ENCODE results near the gene KCNK15.
"Not testable (repeated sequence)": the region's sequence is repeated elsewhere in the genome, so short reads cannot be mapped to it uniquely, and the experiment has no call there.

The KCNK15 gene

DNA sequence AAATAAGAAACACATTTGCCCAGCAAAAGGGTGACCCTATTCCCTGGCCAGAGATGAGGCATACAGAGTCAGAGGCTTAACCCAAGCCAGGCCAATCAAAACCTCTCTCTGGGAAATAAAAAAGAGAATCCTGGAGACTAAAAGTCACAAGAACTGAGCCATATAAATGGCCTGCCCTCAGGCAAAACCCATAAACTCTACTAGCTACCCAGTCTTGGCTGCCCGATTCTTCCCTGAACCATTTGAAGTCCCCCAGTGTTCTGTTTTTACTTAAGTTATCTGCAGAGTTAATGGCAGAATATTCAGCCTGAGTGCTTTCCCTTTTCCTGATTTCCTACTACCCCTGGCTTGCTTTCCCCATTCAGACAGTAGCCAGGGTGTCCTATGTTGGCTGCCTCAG lies 13.9 kb downstream of the KCNK15 start:
- DNase-seq: no peak

DNA sequence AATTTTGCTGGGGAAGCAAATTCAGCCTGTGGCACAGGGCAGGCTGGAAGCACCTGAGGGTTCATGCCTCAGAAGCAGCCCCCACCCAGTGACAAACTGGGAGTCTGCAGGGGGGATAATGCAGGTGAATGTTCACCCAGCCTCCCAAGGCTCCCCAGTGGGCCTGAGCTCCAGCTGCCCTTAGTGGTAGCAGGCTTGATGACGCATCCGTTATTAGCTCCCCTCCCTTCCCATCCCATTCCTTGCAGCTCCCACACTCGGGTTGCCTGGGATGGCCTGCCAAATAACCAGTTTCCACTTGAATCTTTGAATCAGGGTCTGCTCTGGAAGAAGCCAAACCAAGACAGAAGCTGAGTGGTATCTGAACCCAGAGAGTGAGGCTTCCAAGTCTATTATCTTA lies 15.8 kb downstream of the KCNK15 start:
- DNase-seq: no peak

DNA sequence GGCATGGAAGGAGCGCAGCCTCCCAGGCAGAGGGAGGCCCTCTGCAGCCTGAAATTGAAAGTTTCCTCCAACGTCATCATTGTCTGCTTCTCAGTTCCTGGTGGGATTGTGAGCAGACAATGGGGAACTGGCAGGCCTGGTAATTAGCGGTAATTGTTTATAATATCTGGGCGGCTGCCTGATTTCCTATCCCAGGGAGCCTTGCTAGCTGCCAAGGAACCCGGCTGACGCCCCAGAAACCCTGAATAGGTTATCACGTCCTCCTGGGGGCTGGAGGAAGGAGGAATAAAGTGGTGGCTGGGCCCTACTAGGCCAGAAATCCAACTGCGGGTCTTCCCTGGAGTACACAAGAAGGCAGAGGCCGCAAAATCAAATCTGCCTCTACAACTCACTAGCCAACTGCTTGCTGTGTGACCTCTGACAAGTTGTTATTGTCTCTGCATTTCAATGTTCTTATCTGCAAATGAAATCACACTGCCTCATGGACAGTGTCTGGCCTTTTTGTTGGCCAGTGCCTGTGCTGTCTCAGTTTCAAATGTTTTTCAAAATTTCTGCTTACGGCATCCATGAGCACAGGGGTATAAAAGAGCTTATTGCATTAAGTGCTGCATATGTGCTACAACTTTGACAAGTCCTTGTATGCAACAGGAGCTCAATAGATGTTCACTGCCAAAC lies 16.9 kb downstream of the KCNK15 start:
- DNase-seq: no peak

DNA sequence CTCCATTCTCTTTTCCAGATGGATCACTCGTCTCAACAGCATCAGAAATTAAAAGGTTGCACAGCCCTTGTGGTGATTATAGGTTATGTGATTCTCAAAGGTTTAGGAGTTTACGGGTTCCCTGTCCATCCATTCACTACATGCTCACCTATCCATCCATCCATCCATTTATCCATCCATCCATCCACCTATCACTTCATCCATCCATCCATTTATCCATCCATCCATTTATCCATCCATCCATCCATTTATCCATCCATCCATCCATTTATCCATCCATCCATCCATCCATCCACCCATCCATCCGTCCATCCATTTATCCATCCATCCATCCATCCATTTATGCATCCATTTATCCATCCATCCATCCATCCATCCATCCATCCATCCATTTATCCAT lies 18.1 kb downstream of the KCNK15 start:
- not testable (repeated sequence) for DNase-seq

DNA sequence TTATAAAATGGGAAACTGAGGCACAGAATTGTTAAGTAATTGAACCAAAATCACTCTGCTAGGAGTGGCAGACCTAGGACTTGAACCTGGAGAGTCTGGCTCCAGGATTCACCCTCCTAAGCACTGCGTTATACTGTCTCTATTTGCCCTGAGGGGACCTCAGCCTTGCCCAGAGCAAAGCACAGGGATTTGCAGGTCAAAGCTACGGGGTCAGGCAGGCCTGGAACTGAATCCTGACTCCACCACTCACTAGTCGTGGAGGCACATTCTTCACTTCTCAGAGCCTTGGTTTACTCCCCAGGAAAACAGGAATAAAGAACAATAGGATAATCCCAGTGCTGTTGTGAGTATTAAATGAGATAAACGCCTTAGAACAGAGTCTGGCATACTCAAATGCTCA lies 19.4 kb downstream of the KCNK15 start:
- no peak for DNase-seq

DNA sequence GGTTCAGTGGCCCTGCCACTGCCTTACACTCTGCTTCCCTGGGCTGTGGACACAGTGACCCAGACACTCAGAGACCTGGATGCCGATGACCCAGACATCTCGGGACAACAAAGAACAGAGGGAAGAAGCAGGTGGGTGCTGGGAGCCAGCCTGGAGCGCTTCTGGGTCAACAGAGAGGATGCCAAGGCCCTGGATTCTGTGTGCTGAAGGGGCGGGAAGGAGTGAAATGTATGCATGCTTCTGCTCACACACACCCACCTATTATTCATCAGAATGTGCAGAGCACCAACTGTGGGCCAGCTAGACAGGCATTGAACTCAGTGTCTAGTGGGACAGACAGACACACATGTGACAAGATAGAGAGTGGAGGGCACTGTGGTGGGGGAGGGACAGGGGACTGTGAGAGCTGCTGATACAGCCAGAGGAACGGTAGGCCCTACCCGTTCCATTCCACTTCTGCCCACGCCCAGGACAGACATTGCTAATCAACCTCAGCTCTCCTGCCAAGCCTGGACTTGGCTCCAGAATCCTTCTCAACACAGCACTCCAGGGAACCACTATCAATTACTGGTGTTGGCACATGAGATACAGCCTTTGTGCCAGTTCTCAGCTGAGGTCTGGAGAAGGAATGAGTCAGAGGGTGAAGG lies 20.2 kb downstream of the KCNK15 start:
- DNase-seq: no peak

DNA sequence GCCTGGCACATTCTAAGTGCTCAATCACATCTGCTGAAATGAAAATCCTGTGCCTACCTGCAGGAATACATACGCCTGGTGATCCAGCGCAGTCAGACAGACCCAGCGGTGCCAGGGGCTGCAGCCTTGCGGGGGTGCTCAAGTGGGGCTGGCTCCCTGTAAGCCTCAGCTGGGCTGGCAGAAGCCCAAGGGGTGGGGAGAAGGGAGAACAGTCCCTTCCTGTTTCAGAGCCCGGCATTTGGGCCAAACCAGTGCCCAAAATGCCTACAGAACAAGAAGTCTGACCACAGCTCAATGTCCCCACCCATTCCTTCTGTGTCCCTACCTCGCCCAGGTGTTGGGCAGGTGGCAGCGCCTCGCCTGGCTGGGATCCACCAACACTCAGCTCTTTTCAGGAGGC lies 22.6 kb downstream of the KCNK15 start:
- DNase-seq: no peak

DNA sequence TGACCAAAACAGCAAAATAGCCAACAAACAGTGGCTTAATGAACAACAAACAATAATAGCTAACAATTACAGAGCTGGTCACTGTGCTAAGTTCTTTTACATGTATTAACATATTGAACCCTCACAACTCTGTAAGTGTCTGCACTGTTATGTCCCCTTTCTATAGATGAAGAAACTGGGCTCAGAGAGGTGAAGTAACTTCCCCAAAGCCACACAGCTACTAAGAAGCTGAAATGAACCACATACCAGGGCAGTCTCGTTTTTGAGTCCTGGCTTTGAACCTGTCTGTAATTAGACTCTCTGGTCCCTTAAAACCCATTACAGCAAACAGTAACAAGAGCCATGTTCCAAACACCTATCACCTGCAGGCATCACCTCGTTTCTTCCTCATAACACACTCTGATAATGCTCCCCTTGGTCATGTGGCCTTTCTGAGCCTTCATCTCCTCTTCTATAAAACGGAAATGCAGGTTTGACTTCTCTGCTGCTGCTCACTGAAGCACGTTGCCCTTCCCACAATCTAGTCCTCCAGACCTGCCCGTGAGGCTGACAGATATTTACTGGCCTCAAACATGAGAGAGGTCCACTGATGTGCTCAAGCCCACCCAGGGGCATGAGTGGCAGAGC lies 23.3 kb downstream of the KCNK15 start:
- no peak for DNase-seq

DNA sequence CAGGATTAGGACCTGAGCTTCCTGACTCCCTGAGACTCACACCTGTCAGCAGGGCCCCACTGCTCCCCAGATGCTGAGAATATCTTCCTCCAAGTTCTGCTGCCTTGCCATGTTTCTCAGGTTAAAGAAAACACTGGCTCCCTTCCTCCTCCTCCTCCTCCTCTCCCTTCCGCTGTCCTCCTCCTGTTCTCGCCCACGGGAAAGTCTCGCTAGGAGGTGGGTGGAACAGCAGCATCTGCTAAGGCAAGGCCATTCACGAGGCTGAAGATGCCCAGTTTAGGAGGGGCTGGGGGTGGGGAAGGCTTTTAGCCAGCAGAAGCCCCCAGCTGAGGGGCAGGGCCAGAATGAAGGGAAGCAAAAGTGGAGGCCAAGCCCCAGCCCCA lies 23.8 kb downstream of the KCNK15 start:
- DNase-seq: no peak

DNA sequence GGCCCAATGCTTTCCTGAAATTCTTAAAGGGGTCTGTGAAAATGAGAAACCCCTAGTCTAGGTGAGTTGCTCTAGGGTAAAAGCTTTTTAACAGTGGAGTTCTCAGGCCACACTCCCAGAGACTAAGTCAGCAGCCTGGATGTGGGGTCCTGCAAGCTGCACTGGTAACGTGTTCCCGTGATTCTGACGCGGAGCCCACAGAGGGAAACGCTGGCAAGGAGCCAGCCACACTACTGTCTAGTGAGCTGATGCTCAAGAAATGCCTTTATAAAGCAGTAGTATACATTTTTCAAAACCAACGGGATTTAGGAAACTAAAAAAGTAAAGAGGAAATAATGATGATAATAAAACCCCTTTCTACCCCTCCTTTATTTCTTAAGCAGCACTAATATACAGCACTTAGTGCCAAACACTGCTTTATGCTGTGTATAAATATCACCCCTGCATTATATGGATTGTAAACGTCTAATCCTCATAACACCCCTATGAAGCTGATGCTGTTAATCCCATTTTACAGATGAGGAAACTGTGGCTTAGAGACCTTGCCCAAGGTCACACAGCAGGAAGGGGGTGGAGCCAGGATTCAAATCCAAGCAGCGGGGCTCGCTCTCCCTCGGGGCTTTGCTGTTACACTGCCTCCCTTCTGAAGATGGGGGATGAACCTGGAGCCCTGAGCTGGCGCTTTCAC lies 25.0 kb downstream of the KCNK15 start:
- DNase-seq: no peak

DNA sequence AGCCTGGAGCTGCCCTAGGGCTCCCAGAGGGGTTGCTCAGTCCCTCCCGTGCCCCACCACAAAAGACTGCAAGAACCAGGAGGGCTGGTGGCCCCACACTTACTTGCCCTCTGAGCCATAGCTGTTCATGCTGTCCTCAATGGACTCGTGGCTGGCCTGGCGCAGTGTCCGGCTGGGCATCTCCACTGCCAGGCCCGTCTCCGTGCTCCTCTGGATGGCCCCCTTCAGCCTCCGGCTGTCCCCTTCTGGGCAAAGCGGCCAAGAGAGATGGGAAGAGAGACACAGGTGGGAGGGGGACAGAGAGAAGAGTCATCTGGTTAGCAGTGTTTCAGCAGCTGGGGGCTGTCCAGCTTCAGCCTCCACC lies 25.5 kb downstream of the KCNK15 start:
- no peak for DNase-seq

DNA sequence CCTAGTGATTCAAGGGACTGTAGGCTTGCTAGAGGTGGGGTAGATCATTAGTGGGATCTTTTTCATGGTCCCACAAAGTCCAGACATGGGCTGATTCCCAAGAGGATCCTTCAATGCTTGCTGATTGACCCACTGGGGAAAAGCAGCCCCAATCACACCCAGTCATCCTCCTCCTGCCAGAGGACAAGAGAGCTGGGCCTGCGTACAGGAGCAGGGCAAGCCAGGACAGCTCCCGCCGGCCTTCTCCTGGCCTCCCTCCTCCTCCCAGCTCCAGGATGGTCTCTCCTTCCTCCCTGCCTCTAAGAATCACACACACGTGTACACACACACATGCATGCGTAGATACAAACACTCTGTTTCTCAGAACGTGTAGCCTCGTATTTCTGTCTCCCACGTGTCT lies 27.0 kb downstream of the KCNK15 start:
- no peak for DNase-seq

DNA sequence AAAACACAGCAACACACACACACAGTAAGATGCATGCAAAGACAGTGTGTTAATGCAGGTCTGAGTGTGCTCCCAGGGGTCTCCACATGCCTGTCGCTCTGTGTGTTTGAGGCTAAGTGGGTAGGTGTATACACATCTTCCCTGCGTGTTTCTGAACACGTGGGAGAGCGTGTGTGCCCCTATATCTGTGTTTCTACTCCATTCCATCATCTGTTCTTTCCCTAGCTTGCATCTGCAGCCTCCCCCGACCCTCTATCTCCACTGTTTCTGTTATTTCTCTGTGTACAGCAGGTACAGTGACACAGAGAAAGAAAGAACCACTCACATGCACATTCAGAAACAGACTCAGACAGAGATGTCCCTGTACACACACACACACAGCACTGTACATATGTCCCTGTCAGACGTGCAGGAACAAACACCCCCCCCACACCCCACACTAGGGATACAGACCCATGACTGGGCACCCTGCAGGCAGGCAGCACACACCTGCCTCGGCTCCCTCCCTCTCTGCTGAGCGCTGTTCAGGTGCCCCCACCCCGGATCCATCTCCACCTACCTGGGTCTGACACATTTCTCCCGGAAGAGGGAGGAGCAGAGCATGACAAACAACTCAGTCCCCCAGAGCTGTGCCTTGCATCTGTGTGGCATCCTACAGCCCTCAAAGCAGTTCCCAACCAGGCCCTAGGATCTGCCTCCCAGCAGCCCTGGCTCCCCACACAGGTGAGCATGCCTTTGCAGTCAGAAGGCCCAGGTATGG lies 27.6 kb downstream of the KCNK15 start:
- DNase-seq: no peak

DNA sequence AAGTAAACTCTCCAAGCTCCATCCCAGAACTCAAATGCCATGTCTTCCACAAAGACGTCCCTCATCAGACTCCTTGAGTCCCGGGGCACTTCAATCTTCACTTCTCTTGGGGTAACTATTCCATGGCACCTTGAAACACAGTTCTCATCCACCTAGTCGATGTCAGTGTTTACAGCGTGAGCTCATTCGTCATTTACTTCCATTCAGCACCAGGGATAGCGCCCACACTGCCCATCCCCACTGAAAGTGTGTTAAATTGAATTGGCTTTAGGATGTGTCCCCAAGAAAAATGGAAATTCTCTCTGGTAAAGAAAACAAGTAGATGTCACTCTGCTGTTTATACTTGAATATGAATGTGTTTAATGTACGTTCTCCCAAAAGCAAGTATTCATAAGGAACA lies 31.3 kb downstream of the KCNK15 start:
- DNase-seq: no peak

DNA sequence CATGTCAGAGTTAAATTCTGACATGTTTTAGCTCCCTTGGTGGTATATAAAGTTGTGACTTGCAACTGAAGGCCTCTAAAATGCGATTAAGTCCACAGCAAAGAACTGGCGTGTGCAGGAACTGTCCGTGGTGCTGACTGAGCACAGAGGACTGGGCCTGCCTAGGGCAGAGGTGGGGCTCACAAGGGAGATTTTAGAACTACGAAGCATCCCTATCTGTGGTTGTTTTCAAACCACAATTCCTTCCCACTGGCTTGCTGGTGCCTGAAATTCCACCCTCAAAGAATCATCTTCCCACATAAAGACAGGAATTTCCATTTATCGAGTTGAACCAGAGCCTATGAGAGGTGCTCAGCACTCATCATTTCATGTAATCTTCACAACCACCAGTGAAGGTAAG lies 34.6 kb downstream of the KCNK15 start:
- DNase-seq: no peak

DNA sequence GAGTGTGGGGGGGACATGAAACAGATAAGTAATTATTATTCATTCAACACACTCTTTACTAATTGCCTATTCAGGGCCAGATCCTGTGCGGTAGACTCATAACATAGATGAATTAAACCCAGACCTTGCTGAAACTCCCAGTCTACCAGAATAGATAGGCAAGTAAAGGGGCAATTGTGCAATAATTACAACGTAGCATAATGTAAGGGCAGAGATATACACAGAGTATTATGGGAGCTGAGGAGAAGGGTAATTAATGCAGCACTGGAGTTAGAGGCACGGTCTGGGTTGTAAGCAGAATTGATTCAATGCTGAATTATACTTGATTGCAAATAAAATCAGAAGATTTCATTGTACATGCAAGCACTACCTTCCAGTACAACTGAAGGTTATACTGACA lies 35.5 kb downstream of the KCNK15 start:
- no peak for DNase-seq

DNA sequence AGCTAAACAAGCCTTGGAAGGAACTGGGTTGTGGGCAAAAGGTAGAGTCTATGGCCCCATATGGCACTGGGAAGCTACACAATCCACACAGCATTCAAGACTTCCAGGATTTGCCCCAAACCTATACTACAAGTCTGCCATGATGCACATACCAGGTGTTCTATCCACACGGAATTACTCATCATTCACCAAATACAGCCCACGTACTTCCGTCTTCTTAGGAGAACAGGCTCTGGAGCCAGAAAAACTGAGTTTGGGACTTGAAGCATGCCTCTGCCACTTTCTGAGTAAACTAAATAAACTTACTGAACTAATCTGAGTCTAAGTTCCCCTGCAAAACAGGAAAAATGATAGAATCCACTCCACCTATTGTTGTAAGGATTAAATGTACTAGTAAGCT lies 36.1 kb downstream of the KCNK15 start:
- DNase-seq: no peak

DNA sequence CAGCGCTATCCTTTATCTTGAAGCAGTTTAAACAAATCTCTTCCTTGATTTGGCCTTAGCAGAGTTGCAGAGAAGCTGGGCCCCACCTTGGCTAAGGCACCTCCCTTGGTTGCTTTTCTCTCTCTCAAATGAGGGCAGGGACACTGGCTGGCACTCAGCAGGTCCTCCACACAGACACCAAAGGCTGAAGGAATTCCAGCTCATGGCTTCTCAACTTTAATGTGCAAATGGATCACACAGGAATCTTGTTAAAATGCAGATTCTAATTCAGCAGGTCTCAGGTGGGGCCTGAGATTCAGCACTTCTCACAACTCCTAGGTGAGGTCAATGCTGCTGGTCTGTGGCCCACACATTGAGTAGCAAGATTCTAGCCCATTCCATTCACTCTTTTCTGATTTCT lies 39.0 kb downstream of the KCNK15 start:
- DNase-seq: no peak

DNA sequence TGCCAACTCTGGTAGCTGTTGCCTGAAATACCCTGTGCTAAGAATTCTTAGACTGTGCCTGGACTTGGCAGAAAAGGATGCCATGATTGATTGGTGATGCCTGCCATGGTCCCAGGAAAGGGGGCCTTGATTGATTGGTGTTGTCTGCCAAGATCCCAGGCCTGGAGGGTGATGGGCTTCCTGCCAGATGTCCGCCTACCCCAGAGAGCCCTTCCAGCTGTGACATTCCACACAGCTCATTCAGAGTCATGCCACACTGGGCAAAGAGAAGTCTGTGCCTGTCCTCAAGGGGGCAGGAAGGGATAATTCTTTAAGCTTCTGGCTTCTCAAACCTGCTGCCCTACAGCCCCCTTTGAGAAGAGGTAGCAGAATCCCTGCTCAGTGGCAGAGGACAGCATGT lies 40.1 kb downstream of the KCNK15 start:
- DNase-seq: no peak

DNA sequence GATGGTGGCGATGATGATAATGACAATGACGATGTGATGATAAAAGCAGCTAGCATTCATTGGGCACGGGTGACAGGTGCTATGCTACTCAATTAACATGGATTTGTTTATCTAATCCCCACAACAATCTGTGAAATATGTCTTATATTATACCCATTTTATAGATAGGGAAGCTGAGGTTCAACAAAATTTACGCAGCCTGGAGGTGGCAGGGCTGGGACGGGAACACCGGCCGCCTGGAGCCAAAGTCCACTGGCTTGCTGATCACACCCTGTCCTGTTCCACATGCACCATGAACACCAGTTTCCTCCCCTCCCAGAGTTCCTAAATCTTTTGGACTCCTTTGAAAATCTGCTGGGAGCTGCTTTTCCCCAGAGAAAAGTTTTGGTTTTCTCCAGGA lies 41.6 kb downstream of the KCNK15 start:
- no peak for DNase-seq

DNA sequence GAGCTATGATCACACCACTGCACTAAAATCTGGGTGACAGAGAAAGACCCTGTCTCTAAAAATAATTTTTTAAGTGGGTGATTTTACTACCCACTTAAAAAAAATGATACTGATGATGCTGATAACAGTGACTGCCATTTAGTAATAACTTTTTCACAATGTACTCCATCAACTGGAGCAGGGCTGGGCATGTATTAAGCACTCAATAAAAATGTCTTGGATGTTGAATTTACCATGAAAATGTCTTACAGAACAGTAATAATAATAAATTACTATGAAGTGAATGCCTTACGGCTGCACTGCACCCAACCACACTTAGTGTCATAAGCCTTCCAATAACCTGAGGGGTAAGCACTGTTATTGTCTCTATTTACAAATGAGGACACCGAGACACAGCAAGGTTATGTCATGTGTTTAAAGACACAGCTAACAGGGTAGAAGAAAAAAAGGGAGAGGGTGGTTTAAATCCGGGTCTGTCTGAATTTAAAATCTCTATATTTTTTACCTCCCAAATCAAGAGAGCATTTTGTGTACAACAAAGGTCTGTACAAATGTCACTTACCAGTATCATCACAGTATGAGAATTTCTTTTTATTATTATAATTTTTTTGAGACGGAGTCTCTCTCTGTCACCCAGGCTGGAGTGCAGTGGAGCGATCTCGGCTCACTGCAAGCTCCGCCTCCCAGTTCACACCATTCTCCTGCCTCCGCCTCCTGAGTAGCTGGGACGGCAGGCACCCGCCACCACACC lies 43.2 kb downstream of the KCNK15 start:
- no peak for DNase-seq

DNA sequence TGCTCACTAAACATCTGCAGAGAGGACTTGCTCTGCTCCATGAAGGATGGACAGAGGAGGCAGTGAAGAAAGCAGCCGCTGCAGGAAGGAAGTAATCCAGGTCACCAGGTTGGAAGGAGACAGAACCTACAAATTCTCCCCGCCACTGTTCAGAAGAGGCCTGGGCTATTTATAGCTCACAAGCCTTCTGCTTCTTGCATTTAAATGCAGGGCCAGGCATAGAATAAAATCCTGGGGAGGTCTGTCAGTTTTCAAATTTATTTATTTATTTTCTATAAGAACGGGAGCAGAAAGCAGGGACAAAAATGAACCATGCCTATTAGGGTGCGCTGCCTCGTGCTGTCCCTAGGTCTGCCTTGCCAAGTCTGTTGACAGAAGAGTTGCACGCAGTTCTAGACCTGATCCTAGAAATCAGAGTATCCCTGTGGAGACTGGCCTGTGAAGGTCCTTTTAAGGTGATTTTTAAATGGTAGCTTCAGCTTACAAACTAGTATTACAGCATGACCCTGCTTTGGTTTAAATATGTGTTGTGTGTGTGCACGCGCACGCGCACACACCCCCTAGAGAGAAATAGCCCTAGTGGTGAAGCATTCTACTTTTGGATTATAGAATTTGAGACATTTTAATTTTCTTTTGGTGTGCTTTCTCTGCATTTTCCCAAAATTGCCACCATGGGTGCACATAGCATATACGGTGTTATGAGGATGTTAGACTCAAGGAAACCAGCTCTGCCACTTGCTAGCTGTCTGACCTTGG lies 45.2 kb downstream of the KCNK15 start:
- no peak for DNase-seq
